HG02840 (cell line): ENCODE results near the gene UBE2O.

Experiments used
- ATAC-seq: cut with Tn5 transposase; IDR thresholded peaks from one replicate; pipeline ENCODE4 v1.9.1; 2021; ENCODE audit warnings: mild to moderate bottlenecking, moderate library complexity, moderate number of reproducible peaks; ENCODE audit not compliant: unreplicated experiment, low FRiP score

UBE2O gene

DNA sequence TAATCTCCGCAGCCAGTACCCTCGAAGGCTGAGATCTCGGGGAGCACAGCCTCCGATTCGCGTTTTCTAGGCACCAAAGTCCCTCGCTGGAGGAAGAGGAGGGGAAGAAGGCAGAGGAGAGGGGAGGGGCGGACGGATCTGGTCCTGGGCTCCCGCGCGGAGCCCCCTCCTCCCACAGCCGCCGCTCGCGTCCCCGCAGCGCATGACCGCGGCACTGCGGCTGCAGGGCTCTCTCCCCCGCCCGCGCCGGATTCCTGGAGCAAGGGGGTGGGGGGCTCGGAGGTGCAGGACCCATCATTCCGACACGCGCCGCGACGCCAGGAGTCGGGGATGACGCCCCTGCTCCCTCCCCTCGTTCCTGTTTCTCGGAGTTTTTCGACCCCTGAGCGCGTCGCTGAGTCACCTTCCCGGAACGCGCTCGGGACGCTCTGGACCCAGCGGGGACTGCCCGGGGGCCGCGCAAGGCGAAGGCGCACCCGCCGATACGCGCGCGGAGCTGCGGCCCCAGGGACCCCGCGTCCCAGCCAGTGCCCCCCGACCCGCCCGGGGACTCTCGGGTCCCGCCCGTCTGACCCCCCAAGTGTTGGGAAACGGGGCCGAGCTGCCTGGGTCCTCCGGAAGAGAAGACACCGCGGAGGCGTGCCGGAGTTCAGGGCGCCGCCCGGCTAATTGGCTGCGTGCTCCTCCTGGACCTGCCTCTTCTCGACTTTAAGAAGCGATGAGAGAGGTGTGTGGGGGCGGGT is 70.0 kb downstream of the UBE2O start:
- ATAC-seq, result no peak

DNA sequence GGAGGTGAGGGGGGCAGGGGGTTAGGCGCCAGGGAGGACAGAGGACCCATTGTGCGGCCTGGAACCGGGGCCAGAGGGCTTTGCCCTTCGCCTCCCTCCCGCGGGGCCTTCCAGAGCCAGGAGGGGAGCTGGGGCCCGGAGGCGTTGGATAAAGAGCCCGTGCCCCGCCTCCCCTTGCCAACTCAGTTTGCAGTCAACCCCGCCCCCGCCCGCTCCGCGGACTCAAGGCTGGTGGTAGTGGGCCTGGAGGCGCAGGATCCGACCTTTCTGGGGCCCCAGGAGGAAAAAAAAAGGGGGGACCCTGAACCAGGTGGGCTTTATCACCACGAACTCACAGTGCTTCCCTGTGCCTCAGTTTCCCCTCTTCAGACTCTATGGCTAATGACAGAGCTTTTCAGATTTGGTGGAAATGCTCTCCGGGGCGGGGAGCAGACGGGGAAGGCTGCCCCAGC is 70.6 kb downstream of the UBE2O start:
- ATAC-seq, result no peak

DNA sequence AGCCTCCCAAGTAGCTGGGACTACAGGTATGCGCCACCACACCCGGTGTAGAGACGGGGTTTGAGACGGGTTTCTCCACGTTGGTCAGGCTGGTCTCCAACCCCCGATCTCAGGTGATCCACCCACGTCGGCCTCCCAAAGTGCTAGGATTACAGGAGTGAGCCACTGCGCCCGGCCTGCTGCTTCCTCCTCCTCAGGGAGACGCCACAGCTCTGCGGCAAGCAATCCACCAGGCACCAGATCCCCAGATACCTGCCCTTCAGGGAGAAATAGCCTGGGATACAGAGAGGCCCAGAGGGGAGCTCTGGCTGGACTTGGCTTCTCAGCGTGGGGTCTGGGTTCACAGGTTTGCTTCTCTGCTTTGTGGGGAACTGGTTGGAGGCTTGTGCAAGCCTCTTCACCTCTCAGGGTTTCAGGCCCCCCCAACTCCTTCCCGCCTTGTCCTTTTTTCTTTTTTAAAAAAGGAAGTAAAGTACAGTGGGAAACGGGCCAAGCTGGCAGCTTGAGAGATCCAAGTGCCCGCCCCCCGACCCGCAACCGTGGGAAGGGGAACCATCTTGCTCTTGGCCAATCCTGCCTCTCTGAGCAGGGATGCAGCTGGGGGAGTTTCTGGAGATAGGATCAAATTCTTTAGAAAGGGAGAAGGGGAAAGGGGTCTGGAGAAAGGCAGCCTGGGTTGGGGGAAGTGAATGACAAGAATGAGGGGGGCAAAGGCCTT is 71.2 kb downstream of the UBE2O start:
- ATAC-seq, result no peak

DNA sequence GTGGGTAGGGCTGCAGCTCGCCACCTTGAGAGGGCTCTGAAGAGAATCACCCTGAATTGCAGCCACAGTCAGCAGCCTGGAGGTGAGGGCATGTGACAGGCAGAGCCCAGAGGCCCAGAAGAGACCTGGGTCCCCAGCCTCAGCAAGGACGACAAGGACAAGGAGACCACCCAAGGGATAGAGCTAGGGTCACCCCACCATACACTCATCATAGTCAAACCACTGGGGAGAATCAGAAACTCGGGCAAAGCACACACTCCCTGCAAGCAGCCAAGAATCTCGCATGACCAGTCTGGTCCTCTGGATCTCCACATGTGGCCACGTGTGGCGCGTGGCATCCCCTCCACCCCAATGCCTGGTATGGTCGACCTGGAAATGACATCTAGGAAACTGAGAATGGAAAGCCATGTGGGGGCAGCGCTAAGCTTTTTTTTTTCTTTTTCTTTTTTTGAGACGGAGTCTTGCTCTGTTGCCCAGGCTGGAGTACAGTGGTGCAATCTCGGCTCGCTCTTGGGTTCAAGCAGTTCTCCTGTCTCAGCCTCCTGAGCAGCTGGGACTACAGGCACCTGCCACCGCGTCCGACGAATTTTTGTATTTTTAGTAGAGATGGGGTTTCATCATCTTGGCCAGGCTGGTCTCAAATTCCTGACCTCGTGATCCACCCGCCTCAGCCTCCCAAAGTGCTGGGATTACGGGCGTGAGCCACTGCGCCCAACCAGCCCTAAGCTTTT is 73.1 kb downstream of the UBE2O start:
- no peak for ATAC-seq

DNA sequence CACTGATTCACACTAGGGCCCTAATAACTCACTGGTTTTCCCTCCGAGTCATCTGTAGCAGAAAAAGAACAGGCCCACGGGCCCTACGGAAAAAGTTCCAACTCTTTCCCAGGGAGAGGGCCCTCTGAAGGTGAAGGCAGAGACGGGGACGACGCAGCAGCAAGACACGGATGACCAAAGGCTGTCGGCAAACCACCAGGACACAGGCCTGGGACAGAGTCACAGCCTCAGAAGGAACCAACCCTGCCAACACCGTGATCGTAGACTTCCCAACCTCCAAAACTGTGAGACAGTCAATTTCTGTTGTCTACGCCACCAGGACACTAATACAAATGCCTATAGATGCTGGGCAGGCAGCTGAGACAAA is 73.7 kb downstream of the UBE2O start:
- no peak for ATAC-seq

DNA sequence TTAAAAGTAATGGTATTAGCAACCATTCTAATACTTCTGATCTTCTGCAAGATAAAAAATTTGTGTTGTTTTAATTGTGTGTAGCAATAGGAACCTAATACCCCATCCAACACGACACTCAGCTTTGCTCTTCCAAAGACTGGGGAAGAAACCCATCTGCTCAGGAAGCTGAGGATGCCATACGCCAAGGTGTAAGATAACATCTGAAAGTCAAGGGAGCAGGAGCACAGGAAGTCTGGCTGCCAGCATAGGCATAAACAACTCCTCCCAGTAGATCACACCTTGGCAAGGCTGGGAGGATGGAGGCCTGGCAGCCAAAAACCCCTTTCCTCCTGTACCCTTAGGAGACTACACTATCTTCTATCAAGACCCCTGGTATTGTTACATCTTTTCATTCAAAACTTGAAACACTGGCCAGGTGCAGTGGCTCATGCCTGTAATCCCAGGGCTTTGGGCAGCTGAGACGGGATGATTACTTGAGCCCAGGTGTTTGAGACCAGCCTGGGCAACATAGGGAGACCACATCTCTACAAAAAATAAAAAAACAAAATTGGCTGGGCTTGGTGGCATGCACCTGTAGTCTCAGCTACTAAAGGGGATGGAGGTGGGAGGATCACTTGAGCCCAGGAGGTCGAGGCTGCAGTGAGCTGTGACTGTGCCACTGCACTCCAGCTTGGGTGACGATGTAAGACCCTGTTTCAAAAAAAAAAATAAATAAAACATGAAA is 74.2 kb downstream of the UBE2O start:
- ATAC-seq, result no peak

DNA sequence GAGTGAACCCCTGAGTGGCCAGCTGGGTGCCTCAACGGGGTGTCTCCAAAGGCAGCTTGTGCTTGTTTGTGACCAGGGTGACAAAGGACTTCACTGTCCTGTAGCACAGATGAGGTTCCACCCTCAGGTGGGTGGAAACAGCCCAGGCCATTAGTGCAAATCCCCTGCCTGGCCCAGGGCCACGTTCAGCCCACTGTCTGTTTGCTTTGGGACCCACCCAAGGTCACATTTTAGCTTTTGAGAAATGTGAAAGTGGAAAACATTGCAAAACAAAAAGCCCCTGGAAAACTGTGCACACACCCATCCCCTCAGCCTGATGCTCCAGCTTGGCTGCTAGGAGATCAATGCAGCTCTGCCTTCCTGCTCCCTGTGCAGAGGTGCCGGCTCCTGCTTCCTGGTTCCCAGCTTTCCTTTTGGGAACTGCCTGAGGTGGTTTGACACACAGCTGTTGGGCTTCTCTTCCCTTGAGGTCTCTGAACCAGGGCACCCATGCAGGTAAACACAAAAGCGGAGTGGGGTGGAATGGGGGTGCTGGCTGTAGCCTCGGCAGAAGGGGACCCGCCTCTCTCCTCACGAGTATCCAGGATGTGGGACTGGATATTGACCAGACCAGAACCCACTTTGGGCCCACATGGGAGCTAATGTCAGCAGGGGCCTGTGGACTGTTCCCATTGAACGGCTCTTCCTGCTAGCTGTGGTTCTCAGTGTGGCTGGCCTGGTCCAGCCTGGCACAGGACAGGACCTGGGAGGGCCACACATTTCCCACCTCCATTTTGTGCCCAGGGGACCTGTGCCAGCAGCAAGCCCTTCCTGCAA is 76.4 kb downstream of the UBE2O start:
- ATAC-seq, result no peak

DNA sequence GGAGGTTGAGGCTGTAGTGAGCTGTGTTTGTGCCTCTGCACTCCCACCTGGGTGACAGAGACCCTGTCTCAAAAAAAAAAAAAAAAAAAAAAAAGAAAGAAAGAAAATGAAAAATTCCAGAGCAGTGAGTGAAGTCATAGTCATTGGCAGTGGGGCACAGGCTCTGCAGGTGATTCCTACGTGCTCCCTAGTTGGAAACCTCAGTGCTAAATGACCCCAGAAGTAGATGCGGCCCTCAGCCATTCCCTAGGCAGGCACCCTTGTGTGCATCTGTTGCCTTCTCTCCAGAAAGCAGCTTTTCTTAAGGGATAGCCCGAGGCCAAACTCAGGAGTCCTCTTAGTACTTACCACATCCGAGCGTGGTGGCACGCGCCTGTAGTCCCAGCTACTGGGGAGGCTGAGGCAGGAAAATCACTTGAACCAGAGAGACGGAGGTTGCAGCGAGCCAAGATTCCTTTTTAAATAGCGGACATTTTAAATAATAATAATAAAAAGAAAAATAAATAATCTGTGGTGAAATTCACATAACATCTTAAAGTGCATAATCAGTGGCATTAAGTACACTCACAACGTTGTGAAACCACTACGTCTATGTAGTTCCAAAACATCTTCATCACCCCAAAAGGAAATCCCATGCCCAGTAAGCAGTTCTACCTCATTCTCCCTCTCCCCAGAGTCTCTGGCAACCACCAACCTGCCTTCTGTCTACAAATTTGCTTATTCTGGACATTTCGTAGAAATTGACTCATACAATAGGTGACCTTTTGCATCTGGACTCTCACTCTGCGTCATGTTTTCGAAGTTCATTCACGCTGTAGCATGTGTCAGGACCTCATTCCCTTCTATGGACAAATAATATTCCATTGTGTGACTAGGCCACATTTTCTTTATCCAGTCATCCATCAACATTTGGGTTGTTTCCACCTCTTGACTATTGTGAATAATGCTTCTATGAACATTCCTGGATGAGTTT is 81.0 kb downstream of the UBE2O start:
- ATAC-seq, result no peak

DNA sequence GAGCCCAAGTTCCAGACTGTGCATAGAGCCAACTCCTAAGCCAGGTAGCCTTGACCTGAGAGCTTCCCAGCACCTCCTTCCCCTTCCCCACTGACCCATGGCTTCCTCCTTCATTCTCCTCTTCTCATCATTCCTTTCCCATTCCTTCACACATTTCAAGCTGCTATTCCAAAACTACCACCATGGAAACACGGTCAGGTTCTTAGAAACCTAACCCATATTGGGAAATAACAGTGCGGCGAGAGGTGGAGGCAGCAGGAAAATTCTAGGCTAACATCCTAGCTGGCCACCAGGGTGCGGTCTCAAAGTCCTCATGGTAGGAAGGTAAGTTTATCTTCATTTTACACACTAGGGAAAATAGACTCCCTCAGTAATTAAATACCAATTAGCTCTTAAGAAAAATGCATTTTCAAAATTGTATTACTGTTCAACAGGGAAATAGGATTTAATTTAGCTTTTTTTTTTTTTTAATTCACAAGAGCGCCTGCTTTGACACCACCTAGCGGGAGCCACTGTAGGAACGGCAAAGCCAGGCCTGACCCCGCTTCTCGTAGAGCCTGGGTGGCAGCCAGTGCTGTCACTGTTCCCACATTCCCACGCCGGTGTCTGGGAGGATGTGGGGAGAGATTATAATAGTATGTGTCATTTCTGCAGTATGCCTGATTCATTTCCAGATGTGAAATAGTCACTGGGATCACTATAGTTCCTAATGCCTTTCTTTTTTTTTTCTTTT is 82.5 kb downstream of the UBE2O start:
- no peak for ATAC-seq

DNA sequence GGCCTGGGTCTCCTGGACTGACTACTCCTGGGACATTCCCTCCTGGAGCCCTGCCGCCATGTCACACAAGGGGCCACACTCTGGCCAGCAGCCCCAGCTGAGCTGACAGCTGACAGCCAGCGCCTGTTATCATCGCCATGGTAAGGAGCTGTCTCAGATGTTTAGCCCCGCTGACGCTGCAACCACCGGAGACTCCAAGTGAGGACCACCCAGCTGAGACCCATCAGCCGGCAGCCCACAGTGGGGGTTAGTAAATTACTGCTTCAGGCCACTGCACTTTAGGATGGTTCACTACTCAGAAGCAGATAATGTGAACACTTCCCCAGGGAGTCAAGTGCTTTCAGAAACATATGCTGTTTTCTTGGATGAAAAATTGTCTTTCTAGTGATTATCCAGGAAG is 83.1 kb downstream of the UBE2O start:
- ATAC-seq, result no peak

DNA sequence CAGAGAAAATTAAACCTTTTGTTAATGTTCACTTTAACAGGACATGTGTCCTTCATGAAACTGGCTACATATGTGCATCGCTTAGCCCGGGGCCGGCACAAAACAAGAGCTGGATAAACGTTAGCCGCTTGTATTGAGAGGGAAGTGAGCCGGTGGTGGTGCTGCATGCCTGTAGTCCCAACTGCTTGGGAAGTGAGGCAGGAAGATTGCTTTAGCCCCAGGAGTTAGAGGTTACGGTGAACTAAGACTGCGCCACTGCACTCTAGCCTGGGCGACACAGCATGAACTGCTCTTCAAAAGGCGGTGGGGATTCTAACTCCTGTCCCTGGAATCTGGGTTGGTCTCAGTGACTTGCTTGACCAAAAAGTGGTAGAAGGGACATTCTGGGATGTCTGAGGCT is 83.6 kb downstream of the UBE2O start:
- ATAC-seq, result no peak

DNA sequence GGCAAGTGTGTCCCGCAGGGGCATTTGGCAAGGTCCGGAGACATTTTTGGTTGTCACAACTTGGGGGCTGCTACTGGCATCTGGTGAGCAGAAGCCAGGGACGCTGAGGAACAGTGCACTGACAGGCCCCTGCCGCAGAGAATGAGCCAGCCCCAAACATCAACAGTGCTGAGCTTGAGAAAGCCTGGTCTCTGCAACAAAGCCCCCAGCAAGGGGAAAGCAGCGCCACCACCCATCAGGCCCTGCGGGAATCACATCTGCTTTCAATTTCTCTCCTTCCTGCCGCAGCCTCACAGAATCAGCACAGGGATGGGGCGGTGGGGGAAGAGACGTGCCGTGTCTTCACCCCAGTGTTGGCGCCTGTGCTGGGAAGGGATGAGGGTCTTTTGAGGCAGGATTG is 84.4 kb downstream of the UBE2O start:
- ATAC-seq, result no peak

DNA sequence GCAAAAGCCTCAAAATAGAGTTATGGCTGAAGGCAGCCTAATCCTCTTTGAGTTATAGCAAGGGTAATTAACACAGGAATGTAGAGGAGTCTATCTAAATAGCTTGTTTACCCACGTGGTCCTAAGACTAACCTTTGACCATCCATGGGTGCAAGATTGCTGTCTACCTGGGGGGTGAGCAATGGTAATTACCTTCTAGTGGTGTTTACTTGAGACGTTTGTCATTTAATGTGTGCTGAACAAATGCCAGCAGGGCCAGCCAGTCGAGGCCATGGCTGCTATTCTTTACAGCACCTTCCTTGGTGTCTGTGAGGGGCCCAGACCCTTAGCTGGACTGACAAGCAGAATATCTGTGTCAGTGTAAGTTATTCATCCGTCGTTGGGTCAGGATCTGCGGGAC is 85.3 kb downstream of the UBE2O start:
- ATAC-seq, result no peak

DNA sequence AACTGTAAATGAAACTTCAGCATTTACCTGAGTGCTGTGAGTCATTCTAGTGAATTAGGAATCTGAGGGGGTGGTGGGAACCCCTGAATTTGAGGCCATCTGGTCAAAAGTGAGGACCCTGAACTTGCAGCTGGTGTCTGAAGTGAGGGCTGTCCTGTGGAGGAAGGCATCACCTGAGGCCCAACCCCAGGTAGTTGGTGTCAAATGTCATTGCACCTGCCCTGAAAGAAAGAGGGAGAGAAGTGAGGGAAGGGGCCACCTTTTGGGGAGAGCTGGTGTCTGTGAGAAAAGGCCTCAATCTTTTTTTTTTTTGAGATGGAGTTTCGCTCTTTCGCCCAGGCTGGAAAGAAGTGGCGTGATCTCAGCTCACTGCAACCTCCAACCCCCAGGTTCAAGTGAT is 86.7 kb downstream of the UBE2O start:
- no peak for ATAC-seq

DNA sequence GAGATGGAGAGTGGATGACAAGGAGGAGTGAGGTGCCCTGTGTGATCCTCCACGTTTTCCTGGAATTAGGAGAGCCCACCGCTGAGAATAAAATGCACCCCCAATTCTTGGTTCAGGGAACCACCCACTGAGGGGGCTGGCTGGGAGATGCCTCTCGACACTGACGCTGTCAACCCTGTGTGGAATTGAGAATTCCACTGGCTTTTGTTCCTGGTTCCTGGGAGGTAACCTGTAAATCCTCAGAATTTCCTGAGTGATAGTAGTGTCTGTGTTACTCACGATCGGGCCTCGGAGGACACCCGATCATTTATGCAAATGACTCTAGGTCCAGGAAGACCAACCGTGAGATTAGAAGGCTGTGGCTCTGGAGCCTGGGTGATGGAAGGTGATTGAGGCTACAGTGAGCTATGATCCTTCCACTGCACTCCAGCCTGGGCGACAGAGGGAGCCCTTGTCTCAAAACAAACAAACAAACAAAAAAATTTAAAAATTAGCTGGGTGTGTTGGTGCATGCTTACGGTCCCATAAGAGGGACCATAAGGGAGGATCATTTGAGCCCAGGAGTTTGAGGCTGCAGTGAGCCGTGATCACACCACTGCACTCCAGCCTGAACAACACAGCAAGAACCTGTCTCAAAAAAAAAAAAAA is 87.6 kb downstream of the UBE2O start:
- no peak for ATAC-seq

DNA sequence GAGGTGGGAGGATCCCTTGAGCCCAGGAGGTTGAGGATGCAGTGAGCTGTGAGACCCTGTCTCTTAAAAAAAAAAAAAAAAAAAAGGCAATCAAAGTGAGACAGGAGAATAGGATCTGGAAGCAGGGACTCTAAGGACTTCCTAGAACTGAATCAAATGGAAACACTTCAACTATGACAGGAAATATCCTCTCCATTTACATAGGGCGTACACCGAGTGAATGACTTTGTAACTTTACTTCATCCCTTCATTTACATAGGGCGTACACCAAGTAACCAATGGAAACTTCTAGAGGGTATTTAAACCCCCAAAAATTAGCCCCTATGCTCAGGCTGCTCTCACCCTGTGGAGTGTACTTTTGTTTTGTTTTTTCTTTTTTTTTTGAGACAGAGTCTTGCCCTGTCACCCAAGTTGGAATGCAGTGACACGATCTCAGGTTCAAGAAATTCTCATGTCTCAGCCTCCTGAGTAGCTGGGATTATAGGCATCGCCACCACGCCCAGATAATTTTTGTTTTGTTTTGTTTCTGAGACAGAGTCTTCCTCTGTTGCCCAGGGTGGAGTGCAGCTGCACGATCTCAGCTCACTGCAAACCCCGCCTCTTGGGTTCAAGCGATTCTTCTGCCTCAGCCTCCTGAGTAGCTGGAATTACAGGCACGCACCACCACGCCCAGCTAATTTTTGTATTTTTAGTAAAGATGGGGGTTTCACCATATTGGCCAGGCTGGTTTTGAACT is 89.7 kb downstream of the UBE2O start:
- ATAC-seq, result no peak

DNA sequence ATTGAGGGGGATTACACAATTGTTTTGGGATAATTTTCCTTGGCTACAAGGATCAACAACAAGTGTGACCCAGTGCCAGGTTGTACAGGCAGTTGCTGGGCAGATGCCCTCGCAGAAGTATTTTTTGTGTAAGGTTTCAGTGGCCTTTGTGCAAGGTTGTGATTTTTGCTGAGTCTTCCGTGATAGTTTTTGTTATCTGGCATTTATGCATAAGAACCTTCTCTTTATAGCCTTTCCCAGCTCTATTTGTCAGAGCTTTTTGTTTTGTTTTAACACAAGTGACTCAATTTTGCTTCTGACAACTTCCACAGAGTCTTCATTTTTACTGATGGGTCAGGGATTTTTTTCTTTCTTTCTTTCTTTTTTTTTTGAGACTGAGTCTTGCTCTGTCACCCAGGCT is 92.5 kb downstream of the UBE2O start:
- no peak for ATAC-seq
